Astrocyte (in vitro differentiated cells and primary cell): ENCODE data around the gene PPP1R12A.

Experiments used
- EZH2 ChIP-seq: IDR thresholded peaks from 2 replicates; pipeline ENCODE4 v1.6.1; 2012; ENCODE audit warnings: mild to moderate bottlenecking, low read length, inconsistent platforms; ENCODE audit not compliant: insufficient read depth
- TF ChIP-seq, protein P1 (sequence below): IDR thresholded peaks from 2 replicates; pipeline ENCODE4 v1.5.1; 2011; ENCODE audit warnings: low read depth, mild to moderate bottlenecking, inconsistent platforms, low read length, moderate library complexity; ENCODE audit not compliant: insufficient read depth

- TF ChIP-seq, protein P1, sequence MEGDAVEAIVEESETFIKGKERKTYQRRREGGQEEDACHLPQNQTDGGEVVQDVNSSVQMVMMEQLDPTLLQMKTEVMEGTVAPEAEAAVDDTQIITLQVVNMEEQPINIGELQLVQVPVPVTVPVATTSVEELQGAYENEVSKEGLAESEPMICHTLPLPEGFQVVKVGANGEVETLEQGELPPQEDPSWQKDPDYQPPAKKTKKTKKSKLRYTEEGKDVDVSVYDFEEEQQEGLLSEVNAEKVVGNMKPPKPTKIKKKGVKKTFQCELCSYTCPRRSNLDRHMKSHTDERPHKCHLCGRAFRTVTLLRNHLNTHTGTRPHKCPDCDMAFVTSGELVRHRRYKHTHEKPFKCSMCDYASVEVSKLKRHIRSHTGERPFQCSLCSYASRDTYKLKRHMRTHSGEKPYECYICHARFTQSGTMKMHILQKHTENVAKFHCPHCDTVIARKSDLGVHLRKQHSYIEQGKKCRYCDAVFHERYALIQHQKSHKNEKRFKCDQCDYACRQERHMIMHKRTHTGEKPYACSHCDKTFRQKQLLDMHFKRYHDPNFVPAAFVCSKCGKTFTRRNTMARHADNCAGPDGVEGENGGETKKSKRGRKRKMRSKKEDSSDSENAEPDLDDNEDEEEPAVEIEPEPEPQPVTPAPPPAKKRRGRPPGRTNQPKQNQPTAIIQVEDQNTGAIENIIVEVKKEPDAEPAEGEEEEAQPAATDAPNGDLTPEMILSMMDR = no peak
- TF ChIP-seq EZH2 = no peak
Observed at GRCh38 chr12:79897617-79898016, 37.3 kb downstream of the PPP1R12A start.
